Activated T-cell treated with anti-CD3 and anti-CD28 coated beads for 1 hour (primary cell): ENCODE measurements around the gene ORMDL2.

ENCODE experiments used
- DNase-seq: peaks from one replicate; pipeline ENCODE4 v3.0.0-alpha.2; 2020; ENCODE audit warnings: low read depth

The ORMDL2 gene, protein sequence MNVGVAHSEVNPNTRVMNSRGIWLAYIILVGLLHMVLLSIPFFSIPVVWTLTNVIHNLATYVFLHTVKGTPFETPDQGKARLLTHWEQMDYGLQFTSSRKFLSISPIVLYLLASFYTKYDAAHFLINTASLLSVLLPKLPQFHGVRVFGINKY

DNA sequence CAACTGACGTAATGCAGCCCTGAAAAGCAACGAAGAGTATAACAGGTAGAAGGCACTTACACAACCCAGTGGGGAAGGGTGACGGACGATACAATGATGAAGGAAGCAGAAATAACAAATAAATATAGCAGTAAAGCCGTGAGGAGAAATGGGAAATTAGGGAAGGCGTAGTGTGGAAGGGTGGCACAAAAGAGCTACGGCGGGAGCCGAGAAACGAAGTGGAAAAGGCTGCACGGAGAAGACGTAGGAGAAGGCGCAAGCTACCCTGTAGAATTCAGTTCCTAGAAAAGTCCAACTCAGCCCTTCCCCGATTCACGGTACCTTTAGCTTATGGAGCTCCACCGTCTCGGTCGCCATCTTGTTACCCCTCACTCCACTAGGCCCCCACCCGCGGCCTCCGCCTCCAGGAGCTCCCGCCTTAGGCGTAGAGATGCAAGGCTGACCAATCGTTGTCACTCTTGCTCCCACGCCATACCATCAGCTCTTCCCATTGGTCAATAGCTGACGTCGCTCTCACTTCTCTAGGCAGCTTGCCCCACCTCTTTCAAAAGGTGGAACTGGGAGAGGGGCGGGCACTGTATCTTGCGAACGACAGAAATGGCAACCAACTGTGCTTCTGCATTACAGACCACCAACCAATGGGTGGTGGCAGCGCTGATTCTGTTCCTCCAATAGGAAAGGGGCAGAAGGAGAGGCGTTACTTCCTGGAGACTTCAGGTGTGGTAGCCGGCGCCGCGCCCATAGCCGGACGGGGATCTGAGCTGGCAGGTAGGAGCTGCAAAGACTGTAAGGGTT, at the start of gene ORMDL2, which contains the start of gene SARNP:
ORMDL2 (plus strand) TSS at position 697 of the 795 bp plus-strand sequence. CDS start 959 bp downstream, outside the sequence.
SARNP (minus strand) TSS at position 380 of the 795 bp plus-strand sequence; CDS start at position 357, 23 bp downstream.
- DNase-seq = peak; percentile 86

DNA sequence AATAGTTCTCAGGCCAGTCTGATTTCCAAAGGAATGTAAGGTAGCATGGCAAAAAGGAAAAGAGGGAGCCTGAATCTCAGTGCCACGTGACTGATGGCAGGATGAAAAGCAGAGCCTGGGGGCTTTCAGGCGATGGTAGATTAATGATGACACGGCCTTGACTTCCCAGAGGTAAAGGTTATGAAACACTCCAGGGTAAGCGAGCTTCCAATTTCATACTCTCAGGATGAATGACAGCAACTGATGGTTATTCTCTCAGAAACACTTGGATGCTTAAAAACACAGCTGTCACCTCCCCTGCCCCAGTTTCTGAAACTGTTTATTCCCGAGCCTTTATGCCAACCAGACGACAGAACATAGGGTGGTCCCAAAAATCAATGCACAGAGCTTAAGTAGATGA, 46.1 kb upstream of the ORMDL2 start:
- no peak for DNase-seq

DNA sequence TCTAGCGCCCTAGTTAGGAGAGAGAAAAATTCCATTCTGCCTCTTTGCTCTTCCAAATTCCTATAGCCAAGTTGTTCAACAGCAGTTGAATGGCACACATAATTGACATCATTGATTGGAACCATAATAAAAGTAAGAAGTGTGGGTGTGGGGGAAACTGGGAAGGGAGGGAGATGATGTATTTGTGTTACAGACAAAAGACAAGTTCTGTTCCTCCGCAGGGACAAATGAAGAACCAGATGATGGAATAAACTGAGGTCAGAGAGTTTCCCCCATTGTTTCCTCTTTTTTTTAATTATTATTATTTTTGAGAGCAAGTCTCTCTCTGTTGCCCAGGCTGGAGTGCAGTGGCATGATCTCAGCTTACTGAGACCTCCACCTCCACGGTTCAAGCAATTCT, 40.0 kb upstream of the ORMDL2 start:
- DNase-seq = no peak

DNA sequence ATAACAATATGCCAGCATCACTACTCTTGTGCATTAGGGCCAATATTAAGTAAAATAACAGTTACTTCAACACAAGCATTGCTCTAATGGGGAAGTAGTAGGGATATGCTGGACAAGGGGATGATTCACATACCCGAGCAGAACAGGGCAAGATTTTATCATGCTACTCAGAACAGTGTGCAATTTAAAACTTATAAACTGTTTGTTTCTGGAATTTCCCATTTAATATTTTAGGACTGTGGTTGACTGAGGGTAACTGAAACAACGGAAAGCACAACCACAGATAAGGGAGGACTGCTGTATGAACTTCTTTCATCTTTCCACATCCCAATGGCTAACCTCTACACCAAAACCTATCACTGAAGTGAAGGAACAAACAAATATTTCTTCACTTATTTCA, 37.2 kb upstream of the ORMDL2 start:
- no peak for DNase-seq

DNA sequence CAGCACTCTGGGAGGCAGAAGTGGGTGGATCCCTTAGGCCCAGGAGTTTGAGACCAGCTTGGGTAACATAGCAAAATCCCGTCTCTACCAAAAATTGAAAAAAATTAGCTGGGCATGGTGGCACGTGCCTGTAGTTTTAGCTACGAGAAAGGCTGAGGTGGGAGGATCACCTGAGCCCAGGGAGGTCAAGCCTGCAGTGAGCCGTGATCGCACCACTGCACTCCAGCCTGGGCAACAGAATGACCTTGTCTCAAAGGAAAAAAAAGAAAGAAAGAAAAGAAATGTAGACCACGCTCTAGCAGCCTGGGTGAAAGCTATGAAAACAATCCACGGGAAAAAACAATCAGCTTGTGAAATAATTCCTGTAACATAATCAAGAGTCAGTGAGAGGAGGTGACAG, 29.3 kb upstream of the ORMDL2 start:
- DNase-seq = no peak

DNA sequence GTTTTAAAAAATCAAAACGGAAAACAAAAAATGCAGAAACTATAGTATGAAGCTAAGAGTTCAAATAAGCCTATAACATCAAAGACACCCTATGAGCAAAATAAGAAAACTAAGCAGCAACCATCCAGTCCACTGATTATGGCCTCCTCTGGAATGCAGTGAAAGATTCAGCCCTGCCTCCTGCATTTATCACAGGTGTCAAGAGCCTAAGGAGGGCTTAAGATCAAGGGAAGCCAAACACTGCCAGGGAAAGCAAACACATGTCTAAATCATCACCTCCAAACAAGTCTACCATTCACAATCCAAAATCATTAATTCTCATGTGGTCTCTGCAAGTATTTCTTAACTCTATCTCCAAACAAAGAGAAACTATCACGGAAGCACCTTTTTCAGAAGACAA, 28.7 kb upstream of the ORMDL2 start:
- DNase-seq = no peak

DNA sequence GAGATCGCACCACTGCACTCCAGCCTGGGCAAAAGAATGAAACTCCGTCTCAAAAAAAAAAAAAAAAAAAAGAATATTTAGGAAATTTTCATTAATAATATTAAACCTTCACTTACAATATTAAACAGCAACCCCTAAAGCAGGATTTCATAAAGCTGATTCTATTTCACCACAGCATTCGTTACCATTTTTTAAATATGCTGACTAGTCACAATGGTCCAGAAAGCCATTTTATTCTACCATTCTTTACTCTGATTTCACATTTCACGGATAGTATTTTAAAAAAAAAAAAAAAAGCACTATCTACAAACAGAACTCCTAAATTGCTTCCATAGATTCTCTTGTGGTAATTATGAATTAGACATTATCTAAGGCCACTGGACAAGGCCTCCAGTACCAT, 27.9 kb upstream of the ORMDL2 start:
- DNase-seq = no peak

DNA sequence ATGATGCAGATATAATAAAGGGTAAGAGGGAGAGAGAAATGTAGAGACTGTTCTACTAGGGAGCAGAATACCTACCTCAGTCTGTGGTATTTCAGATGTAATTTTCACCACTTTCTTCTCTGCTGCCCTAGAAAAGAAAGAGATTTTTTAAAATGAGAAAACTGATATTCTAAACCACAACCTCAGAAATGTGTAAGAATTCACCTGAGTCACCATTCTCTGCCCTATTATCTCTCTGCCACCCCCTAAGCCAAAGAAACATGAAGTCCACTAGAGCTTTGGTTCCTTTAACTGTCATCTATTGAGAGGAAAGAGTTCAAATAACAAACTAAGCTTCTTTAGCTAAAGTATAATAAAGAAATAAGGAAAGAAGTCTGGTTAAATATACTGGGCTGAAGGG, 21.9 kb upstream of the ORMDL2 start:
- DNase-seq = no peak

DNA sequence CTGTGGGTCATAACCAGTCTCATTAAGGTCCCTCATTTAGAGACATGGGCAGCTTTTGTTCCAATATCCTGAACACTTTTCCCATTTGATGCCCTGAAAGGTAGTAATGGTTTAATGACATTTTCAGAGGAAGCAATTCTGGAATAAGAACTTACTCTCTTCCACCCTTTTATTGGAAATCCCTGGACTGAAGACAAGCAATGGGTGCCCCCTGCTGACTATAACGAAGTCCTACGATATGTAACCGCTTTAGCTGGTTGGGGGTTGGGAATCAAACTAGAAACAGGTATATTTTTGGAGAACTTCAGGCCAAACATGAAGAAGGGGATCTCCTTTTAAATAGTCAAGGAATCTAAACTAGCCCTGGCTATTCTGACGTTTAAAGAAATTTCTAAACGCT, 20.8 kb upstream of the ORMDL2 start:
- DNase-seq = no peak

DNA sequence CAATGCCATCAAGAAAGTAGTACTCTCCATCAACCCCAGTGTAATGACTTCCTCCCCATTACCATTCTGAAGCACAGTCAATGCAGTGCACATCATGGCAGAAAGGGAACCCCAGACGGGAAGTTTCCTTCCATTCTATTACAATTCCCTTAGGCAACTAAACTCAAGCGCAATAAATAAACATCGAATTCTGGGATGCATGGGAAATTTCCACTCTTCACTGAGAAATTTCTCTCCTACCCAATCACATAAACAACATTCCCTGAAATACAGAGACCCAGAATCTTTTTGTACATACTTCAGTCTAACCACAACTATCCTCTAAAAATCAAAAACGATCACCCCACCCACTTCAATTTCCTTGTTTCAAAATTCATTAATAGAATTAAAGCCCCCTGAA, 20.3 kb upstream of the ORMDL2 start:
- no peak for DNase-seq

DNA sequence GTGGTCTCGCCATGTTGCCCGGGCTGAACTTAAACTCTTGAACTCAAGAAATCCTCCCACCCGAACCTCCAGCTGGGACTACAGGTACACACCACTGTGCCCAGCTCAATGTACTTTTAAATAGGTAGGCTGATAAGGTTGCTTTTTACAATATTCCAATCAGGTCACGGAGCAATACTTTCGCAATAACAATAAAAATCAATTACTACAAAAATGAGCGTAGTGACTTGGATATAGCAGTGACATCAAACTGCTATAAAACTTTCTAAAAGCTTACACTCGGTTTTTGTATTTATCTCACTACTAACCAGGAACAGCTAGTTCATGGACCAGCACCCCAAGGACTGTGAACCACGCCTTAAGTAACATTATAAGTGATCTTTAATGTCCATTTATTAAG, 10.9 kb upstream of the ORMDL2 start:
- no peak for DNase-seq

DNA sequence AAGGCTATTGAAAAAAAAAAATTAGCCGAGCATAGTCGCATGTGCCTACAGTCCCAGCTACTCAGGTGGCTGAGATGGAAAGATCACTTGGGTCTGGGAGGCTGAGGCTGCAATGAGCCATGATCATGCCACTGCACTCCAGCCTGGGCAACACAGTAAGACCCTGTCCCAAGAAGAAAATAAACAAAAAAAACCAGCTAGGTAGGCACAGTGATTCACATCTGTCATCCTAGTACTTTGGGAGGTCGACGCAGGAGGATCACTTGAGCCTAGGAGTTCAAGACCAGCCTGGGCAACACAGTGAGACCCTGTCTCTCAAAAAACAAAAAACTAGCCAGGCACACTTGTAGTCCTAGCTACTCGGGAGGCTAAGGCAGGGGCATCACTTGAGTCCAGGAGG, 8.6 kb upstream of the ORMDL2 start:
- no peak for DNase-seq

DNA sequence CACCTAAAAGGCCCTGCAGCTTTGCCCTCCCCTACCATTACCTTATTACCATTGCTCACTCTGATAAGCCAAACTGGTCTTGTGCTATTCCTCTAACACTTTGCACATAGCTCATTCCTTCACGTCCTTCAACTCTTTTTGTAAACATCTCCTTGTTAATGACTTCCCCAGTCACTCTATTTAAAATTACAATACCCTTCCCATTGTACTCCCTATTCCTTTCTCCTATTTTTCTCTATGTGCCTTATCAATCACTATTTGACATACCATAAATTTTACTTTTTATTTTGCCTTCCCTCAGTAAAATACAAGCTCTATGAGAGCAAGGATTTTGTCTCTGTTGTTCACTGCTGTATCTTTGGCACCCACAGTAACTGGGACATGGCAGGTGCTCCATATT, 5.8 kb upstream of the ORMDL2 start:
- no peak for DNase-seq

DNA sequence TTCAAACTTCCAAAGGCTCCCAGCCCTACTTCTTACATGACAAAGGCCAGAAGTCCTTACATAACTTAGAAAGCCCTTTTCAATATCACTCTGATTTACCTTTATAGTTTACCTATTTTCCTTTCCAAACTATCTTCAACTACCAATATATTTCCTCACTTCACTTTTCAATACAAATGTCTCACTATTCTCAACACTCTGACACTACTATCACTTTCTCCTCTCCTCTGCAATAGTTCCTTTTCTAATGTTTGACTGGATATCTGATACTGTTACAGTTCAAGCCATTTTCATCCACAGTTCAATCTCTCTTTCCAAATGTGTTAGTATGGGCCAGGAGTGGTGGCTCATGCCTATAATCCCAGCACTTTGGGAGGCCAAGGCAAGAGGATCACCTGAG, 3.6 kb upstream of the ORMDL2 start:
- no peak for DNase-seq

DNA sequence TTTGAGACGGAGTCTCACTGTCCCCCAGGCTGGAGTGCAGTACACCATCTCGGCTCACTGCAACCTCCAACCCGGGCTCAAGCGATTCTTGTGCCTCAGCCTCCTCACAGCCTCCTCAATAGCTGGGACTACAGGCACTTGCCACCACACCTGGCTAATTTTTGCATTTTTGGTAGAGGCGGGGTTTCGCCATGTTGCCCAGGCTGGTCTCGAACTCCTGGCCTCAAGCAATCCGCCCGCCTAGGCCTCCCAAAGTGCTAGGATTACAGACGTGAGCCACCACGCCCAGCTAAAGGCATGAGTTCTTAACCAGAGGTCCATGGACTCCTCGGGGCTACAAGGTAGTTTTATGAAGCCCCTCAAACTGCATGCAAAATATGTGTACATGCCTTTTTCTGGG, 2.4 kb upstream of the ORMDL2 start:
- DNase-seq = no peak

DNA sequence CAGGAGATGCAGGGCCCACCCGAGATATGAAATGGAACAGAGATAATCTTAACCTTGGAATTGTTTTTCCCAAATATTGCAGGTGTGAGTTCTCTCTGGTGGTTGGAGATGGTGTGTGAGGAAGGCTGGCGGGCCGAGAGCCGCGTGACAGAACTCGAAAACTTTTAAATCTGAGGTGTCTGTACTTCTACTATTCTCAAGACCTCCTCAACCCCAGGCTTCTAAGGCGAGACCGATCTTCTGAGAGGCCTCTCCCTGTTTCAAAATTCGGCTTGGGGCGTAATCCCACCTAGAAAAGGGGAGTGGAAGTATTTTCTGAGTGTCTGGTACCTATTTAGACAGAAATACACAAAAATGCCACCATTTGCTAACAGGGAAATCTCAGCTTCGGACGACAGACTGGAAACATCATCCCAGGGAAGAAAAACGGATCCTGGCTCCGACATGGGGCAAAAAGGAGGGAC, 928 bp upstream of the ORMDL2 start:
- no peak for DNase-seq

DNA sequence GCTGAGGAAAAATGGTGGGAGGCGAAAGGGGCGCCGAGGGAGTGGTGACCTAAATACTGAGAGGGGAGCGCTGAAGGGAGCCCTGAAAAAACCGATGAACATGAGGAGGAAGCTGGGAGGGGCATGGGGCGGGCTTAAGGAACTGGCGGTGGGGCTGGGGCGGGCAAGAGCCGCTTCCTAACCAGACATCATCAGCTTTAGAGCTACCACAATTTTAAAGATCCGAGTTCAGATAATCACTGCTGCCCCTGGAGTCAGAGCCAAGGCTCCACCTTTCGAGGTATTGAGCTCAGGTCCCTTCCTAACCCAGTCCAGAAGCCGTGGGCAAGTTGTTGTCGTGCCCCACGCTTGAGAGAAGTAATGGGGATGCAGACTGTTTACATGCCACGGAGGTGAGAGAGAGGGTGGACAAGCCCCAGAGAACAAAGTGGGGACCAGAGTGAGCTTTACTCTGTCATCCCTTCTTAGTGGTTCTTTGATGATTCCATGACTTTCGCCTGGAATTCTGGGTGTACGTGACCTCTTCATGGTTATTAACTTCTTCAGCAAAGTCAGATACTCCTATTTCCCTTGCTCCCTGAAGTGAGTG, 393 bp downstream of the ORMDL2 start:
- DNase-seq = no peak

DNA sequence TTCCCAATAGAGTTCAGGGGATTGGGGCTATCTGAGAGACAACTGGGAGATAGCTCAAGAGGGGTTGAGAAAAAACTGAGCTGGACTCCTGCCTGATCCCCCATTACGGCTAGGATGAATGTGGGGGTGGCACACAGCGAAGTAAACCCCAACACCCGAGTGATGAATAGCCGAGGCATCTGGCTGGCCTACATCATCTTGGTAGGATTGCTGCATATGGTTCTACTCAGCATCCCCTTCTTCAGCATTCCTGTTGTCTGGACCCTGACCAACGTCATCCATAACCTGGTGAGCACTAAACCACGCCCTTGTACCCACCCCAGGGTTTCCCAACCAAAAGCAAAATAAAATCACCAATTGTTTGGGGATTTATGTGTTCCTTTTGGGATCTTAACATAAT, 1.0 kb downstream of the ORMDL2 start:
- DNase-seq = no peak

DNA sequence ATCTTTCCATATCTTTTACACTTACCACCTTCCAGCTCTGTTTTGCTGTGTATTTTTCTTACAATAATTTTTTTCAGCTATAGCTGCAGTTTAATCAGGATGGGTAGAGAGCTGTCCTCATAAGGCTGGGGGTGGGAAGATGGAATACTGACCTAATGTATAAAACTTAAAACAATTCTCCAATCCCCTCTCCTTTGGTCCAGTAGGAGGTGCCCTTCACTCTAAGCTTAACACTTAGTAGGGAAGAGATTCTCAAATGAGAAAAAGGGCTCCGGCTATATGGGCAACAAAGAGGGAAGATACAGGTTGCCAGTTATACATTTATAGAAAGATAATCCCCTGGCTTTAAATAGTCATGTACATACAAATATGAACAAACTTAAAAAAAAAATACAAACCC, 2.8 kb downstream of the ORMDL2 start:
- DNase-seq = no peak

DNA sequence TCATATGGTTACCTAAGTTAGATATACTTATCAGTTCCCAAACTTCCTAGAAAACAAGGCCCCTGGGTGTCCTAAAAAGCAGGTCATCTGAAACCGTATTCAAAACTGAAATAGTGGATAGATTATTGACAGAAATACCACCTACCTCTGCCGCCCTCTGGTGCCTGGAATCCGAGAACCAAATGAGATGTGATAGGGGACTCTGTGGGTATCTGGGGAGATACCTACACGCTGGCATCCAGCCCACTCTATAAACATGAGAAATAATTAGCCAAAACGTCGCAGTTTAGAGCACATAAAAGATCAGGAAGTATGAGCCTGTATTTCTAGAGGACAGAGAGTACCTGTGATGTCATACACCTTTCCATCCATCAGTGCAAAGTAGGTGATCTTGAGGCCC, 4.4 kb downstream of the ORMDL2 start:
- DNase-seq = no peak

DNA sequence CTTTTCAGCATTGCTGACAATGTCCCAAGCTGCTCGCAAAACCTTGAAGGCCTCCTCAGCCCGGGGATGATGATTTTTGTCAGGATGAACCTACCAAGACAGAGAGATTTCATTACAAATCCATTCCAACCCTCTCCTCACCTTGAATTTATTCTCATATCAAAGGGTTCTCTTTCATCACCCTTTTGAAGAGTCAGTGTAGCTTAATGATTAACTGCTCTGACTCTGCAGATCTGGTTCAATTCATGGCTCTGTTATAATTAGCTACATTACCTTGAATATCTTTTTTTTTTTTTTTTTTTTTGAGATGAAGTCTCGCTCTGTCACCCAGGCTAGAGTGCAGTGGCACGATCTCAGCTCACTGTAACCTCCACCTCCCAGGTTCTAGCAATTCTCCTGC, 5.6 kb downstream of the ORMDL2 start:
- no peak for DNase-seq

DNA sequence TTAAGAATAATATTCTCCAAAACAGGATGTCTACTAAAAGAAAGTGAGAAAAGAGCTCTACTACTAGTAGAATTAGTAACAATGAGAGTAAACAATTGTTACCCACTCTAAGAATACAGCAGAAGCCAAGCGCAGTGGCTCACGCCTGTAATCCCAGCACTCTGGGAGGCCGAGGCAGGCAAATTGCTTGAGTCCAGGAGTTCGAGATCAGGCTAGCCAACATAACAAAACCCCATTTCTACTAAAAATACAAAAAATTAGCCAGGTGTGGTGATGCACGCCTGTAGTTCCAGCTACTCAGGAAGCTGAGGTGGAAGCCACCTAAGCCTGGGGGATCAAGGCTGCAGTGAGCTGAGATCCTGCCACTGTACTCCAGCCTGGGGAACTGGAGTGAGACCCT, 6.9 kb downstream of the ORMDL2 start:
- DNase-seq = no peak

DNA sequence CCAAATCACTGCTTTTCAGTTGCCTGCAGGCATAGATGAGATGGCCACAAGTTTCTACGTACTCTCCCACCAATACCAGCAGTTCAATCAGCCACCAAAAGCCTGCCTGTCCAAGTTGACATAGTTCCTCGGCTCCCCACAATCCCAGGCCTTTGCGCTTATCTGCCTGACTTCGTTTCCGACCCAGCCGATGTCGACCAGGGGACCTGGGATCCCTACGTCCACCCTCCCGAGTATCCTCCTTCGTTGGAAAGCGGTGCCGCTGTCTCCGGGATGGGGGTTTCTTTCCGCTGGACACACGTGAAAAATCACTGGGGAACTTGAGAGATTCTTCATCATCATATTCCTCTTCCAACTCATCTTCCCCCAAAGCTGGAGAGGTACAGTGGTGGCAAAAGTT, 10.0 kb downstream of the ORMDL2 start:
- no peak for DNase-seq

DNA sequence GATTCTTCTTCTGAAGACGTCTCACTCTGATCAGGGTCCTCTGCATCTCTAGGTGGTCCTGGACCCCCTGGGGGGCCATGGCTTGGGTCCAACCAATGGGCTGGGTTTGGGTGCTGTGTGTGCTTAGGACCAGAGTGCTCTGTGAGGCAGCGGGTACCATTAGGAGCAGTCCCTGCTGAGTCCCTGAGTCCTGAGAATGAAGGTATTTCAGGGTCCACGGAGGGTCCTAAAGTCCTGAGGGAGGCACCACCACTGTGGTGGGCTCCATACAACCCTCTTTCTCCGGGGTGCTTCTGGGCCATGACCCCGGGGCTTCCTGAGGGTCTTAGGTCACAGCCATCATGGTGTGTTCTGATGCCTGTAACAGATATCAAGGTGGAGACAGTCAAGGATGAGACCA, 10.5 kb downstream of the ORMDL2 start:
- DNase-seq = no peak
